Ovary (tissue), 9 donors: Measurements from ENCODE around the gene PATJ. TPM values are rescaled to one million over a fixed set of nuclear protein-coding genes. Genes with fewer than 3 reads are reported as not detected.
"Not testable (repeated sequence)": the region's sequence is repeated elsewhere in the genome, so short reads cannot be mapped to it uniquely, and the experiment has no call there.

ENCODE experiments used
- DNase-seq, 5 donors: peaks; one replicate each; pipeline ENCODE4 v3.0.0-alpha.2; 2019 to 2020
- H3K27ac ChIP-seq, 2 donors: fragments of 200-600 bp; one replicate each; pipeline versions ENCODE4 v1.5.1 to v1.8.0; 2019 to 2022
- H3K27me3 ChIP-seq: fragments of 200-600 bp; one replicate; pipeline ENCODE4 v1.8.0; 2022
- H3K36me3 ChIP-seq: fragments of 200-600 bp; sonication (generic); one replicate; pipeline ENCODE4 v1.5.1; 2019
- H3K4me1 ChIP-seq: one replicate; pipeline ENCODE4 v1.8.1; 2013; ENCODE audit warnings: mild to moderate bottlenecking, moderate library complexity; ENCODE audit not compliant: insufficient read depth
- H3K4me3 ChIP-seq: fragments of 200-600 bp; sonication (generic); one replicate; pipeline ENCODE4 v1.5.1; 2017
- H3K9me3 ChIP-seq, 2 donors: fragments of 200-600 bp in 1 of 2; sonication (generic) in 1 of 2; one replicate each; pipeline versions ENCODE4 v1.5.1 to v1.8.1; 2013 to 2019; ENCODE audit warnings: mild to moderate bottlenecking in 1 of 2, moderate library complexity in 1 of 2
- EP300 ChIP-seq: sonication (generic); formaldehyde crosslinking; IDR thresholded peaks from one replicate; pipeline ENCODE4 v1.6.1; 2017; ENCODE audit warnings: antibody characterized with exemption
- POLR2A ChIP-seq: fragments of 450-650 bp; IDR thresholded peaks from one replicate; pipeline ENCODE4 v1.6.1; 2017; ENCODE audit warnings: antibody characterized with exemption, mild to moderate bottlenecking, moderate library complexity
- WGBS, 3 donors: extraction: QIAGEN DNeasy Blood & Tissue Kit in 1 of 3; methylation state at CpG; one replicate each; pipeline versions ENCODE4 v1.1.5 to v1.1.7; 2013 to 2017; 5-methylcytosine and 5-hydroxymethylcytosine counted together
- intact Hi-C, 4 donors: fragments of 100-400 bp; cut with DNase I; formaldehyde crosslinking; loops; one replicate each; pipeline versions ENCODE4 v1.11.0 to v1.15.1; 2022 to 2023
- polyA plus RNA-seq, 2 donors: library from polyadenylated mRNA; stranded (reverse); fragments of 200-250 nt in 1 of 2; fragments of 350-450 nt in 1 of 2; fragmentation: Illumina TruSeq in 1 of 2; extraction: RNeasy Lipid Tissue Mini Kit (QIAGEN cat#74804) in 1 of 2; gene quantifications; one replicate each; pipeline ENCODE4 v1.2.3, GENCODE V29; 2013 to 2014
- total RNA-seq, 7 donors: library from RNA; depleted of rRNA in 2 of 7; stranded (reverse); fragments of >200 nt in 2 of 7; fragmentation: NEBNext Ultra II Directional in 3 of 7; extraction: Animal tissue kit (Norgen Biotek cat#: 25700) in 3 of 7; gene quantifications; one replicate each; pipeline versions ENCODE4 v1.1.0 to v1.2.4, GENCODE V29; 2016 to 2023
- TF ChIP-seq, protein P1 (sequence below), 3 donors: fragments of 450-650 bp in 2 of 3; fragments of 200-600 bp in 1 of 3; IDR thresholded peaks; one replicate each; pipeline versions ENCODE4 v1.5.1 to v1.8.0; 2016 to 2022; ENCODE audit warnings: antibody characterized with exemption in 3 of 3, mild to moderate bottlenecking in 1 of 3
- donor health status: DM: no; HTN: no; CAD: no; lungs with moderate emphysema.
- donor health status: DM: no; HTN: no; CAD: no.
- donor health status: Bipolar disorder and iron deficiency.
- donor health status: DM: yes; HTN: yes; CAD: no.
- donor health status: DM: no; HTN: no; CAD: no.
- donor health status: DM: yes; HTN: yes; CAD: no.

PATJ gene
- total and polyA plus RNA-seq, 9 donors = 7.6 to 60.1 (median 25.5) TPM

DNA sequence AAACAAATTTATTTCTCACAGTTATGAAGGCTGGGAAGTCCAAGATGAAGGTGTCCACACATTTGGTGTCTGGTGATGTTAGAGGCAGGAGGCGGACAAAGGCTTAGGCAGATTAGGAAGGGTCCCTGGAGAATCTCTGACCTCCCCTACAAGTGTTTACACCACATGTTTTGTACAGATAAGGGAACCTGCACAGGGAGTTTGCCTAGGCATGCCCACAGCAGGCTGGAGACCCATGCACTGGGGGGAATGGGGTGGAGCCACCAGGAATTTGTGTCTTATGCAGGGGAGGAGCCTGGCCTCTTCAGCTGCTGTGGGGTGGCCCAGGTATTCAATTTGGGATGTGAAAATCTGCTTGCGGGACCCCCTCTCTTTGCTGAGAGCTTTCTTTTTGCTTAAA, 131.3 kb downstream of the PATJ start:
- TF ChIP-seq, protein P1, sequence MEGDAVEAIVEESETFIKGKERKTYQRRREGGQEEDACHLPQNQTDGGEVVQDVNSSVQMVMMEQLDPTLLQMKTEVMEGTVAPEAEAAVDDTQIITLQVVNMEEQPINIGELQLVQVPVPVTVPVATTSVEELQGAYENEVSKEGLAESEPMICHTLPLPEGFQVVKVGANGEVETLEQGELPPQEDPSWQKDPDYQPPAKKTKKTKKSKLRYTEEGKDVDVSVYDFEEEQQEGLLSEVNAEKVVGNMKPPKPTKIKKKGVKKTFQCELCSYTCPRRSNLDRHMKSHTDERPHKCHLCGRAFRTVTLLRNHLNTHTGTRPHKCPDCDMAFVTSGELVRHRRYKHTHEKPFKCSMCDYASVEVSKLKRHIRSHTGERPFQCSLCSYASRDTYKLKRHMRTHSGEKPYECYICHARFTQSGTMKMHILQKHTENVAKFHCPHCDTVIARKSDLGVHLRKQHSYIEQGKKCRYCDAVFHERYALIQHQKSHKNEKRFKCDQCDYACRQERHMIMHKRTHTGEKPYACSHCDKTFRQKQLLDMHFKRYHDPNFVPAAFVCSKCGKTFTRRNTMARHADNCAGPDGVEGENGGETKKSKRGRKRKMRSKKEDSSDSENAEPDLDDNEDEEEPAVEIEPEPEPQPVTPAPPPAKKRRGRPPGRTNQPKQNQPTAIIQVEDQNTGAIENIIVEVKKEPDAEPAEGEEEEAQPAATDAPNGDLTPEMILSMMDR (IDR thresholded peaks at IDR 0.05) = no peak
- TF ChIP-seq EP300 (no peak), POLR2A (no peak)
- H3K27ac ChIP-seq = no peak overlapping the region
- no peaks in the 10 kb centered on the region for H3K27me3 ChIP-seq
- 98 to 100% (median 99%) methylated on average over 2 of the region's 2 CpGs for WGBS, 3 donors
- DNase-seq = no peak
- H3K4me3 ChIP-seq = no peak overlapping the region
- intact Hi-C loops = no loop called here
- no peaks in the 10 kb centered on the region for H3K4me1 ChIP-seq
- no peaks in the 10 kb centered on the region for H3K36me3 ChIP-seq
- H3K9me3 ChIP-seq = peaks cover 0 to 8% of the 10 kb centered on the region in 2 donors

DNA sequence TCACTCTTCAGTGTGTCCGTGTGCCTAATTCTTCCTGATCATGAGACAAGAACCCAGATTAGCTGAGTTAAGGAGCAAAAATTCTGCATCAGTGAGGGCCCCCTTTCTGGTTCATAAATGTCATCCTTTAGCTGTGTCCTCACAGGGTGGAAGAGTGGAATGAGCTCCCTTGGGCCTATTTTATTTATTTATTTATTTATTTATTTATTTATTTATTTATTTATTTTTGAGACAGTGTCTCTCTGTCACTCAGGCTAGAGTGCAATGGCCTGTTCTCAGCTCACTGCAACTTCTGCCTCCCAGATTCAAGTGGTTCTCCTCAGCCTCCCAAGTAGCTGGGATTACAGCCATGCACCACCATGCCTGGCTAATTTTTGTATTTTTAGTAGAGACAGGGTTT, 131.7 kb downstream of the PATJ start:
- TF ChIP-seq, protein P1 (IDR thresholded peaks at IDR 0.05) = no peak
- TF ChIP-seq EP300 = no peak
- intact Hi-C loops = no loop called here
- Histone ChIP-seq H3K4me1 (no peaks in the 10 kb centered on the region), H3K27ac (no peak overlapping the region), H3K9me3 (peaks cover 0 to 8% of the 10 kb centered on the region in 2 donors), H3K36me3 (no peaks in the 10 kb centered on the region), H3K4me3 (no peak overlapping the region), H3K27me3 (no peaks in the 10 kb centered on the region)
- 97 to 100% (median 98%) methylated on average over 1 of the region's 1 CpG for WGBS, 3 donors
- DNase-seq = no peak

DNA sequence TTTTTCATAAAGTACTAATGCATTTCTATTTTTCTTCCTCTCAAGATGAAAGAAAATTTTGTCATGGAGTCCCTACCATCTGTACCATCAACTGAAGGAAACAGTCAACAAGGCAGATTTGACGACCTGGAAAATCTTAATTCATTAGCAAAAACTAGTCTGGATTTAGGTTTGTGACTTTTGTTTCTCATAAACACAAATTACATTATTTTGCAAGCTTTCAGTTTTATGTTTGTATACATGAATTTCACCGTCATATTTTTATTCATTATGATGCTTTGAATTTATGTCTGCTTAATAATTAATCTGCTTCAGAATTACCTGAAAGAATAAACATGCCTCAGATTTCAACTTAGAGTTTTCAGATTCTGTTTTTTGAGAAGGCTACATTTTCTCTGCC, 132.9 kb downstream of the PATJ start:
- intact Hi-C loops = no loop called here
- no peak for DNase-seq
- 93 to 96% (median 96%) methylated on average over 2 of the region's 2 CpGs for WGBS, 3 donors
- Histone ChIP-seq H3K4me1 (no peaks in the 10 kb centered on the region), H3K27me3 (no peaks in the 10 kb centered on the region), H3K36me3 (no peaks in the 10 kb centered on the region), H3K27ac (no peak overlapping the region), H3K4me3 (no peak overlapping the region), H3K9me3 (peaks cover 0 to 2% of the 10 kb centered on the region in 2 donors)
- TF ChIP-seq EP300 (no peak), POLR2A (no peak)
- TF ChIP-seq, protein P1 (IDR thresholded peaks at IDR 0.05) = no peak

DNA sequence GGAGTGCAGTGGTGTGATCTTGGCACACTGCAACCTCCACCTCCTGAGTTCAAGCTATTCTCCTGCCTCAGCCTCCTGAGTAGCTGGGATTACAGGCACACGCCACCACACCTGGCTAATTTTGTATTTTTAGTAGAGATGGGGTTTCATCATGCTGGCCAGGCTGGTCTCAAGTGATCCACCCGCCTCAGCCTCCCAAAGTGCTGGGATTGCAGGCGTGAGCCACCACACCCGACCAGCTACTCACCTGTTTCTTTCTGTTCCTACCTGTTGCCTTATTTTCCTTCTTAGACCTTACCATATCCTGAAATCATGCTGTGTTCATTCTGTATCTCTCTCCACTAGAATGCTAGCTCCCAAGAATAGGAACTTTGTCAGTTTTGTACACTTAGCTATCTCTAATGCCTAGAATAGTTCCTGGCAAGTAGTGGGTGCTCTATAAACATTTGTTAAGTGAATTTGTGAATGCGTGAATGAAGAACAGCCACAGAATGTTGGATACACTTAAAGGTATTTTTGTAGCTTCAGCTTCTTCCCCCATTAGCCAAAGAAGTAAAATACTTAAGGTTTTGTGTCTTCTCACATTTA, 137.7 kb downstream of the PATJ start:
- DNase-seq, H3K4me1 ChIP-seq, intact Hi-C loops, H3K4me3 ChIP-seq, H3K27me3 ChIP-seq, H3K9me3 ChIP-seq, H3K36me3 ChIP-seq, H3K27ac ChIP-seq: not testable (repeated sequence)
- WGBS, 3 donors = 91 to 93% (median 92%) methylated on average over 5 of the region's 5 CpGs

DNA sequence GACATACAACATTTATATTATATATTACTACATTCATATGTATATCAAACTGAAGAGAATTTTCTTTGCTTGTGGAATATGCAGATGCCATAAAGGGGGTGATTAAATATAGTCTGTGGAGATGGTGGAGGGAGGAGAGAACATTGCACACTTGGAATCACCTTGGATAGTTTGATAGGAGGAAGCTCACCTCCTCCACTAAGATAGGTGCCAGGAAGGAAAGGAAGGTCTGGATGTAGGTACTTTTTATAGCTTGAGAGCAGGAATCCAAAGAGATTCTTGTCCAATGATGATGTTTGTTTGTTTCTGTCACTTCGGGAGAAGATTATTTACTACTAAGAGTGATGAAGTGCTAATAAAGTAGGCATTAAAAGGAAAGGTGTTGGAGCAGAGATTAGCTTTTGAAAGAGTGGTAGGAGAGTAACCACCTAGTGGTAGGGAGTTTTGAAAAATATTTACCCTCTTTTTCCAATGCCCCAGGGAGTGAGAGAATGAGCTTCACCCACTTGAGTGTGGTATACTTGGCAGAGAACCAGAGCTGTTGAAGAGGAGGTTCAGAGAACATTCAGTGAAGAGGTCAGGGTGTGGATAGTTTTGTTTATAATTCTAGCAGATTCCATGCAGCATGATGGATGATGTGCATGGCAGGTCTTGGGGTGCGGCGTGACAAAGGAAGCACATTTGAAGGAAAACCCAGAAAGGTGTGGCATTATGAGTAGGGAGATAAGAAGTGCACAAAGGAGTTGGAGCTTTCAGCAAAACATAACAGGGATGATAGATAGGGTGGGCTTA, 145.0 kb downstream of the PATJ start:
- H3K4me1 ChIP-seq = no peaks in the 10 kb centered on the region
- no peaks in the 10 kb centered on the region for H3K9me3 ChIP-seq
- DNase-seq = no peak
- no peaks in the 10 kb centered on the region for H3K27me3 ChIP-seq
- no peaks in the 10 kb centered on the region for H3K36me3 ChIP-seq
- TF ChIP-seq EP300 = no peak
- TF ChIP-seq, protein P1 (IDR thresholded peaks at IDR 0.05) = no peak
- no peak for TF ChIP-seq POLR2A
- H3K4me3 ChIP-seq = no peak overlapping the region
- intact Hi-C loops = no loop called here
- 85 to 89% (median 88%) methylated on average over 3 of the region's 3 CpGs for WGBS, 3 donors
- no peak overlapping the region for H3K27ac ChIP-seq
